GM18498 (cell line): ENCODE measurements around the gene YTHDF1.

ENCODE experiments used
- ATAC-seq: cut with Tn5 transposase; IDR thresholded peaks from one replicate; pipeline ENCODE4 v1.9.1; 2021; ENCODE audit warnings: mild to moderate bottlenecking, moderate library complexity; ENCODE audit not compliant: unreplicated experiment

YTHDF1 gene

GRCh38 chr20:63248835-63249591, 33.1 kb upstream of the YTHDF1 start:
- no peak for ATAC-seq

GRCh38 chr20:63247671-63248228, 31.8 kb upstream of the YTHDF1 start:
- no peak for ATAC-seq

GRCh38 chr20:63246490-63247288, 30.8 kb upstream of the YTHDF1 start:
- ATAC-seq, result no peak

GRCh38 chr20:63244468-63244867, 28.5 kb upstream of the YTHDF1 start:
- no peak for ATAC-seq

- no peak for ATAC-seq
Observed at GRCh38 chr20:63243604-63244247, 27.8 kb upstream of the YTHDF1 start.

GRCh38 chr20:63242736-63243135, 26.8 kb upstream of the YTHDF1 start:
- no peak for ATAC-seq

GRCh38 chr20:63241272-63241671, 25.3 kb upstream of the YTHDF1 start:
- no peak for ATAC-seq

- ATAC-seq, result no peak
Observed at GRCh38 chr20:63240004-63240403, 24.1 kb upstream of the YTHDF1 start.

GRCh38 chr20:63239431-63239830, 23.5 kb upstream of the YTHDF1 start:
- ATAC-seq, result no peak

- ATAC-seq, result no peak
Observed at GRCh38 chr20:63238514-63239125, 22.7 kb upstream of the YTHDF1 start.

- no peak for ATAC-seq
Observed at GRCh38 chr20:63238031-63238430, 22.1 kb upstream of the YTHDF1 start.

GRCh38 chr20:63236116-63236837, 20.3 kb upstream of the YTHDF1 start:
- no peak for ATAC-seq

GRCh38 chr20:63235399-63235983, 19.6 kb upstream of the YTHDF1 start, which contains the start of gene BIRC7:
Gene BIRC7 (plus strand): TSS chr20:63235905. CDS start chr20:63236097, 192 bp downstream.
- no peak for ATAC-seq

- no peak for ATAC-seq
Observed at GRCh38 chr20:63234693-63235398, 18.9 kb upstream of the YTHDF1 start.

- ATAC-seq, result no peak
Observed at GRCh38 chr20:63233924-63234323, 18.0 kb upstream of the YTHDF1 start.

GRCh38 chr20:63233061-63233344, 17.1 kb upstream of the YTHDF1 start:
- no peak for ATAC-seq

GRCh38 chr20:63232235-63233060, 16.5 kb upstream of the YTHDF1 start:
- ATAC-seq, result no peak

- ATAC-seq, result no peak
Observed at GRCh38 chr20:63230800-63231268, 14.9 kb upstream of the YTHDF1 start.
